Tibial nerve (tissue), 3 donors: ENCODE results near the gene IL1RAPL2.

Source experiments
- POLR2A ChIP-seq, 2 donors: fragments of 450-650 bp; IDR thresholded peaks; one replicate each; pipeline ENCODE4 v1.6.1; 2017; ENCODE audit warnings: antibody characterized with exemption in 2 of 2, mild to moderate bottlenecking in 2 of 2, moderate library complexity in 2 of 2
- TF ChIP-seq, protein P1 (sequence below), 5 experiments: fragments of 200-600 bp in 3 of 5; fragments of 450-650 bp in 2 of 5; sonication (generic) in 3 of 5; IDR thresholded peaks; one replicate each; pipeline ENCODE4 v1.5.1; 2016 to 2019; ENCODE audit warnings: antibody characterized with exemption in 5 of 5, mild to moderate bottlenecking in 3 of 5, moderate library complexity in 2 of 5

DNA sequence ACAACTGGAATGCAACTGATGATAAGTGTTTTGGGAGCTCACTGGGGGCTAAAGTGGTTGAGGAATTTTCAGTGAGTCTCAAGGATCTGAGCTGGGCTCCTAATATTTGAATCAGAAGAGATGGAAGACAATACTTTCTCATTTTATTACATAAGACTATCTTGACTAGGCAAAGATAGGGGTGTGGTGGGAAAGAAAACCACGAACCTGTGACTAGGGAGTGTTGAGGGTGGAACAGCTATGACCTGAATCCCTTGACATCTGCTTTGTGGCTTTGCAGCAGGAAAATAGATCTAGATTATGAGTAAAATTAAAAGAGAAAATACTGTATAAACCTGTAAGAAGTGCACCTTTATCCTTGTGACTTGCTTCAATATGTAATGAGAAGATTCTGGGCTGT, 949.6 kb downstream of the IL1RAPL2 start:
- TF ChIP-seq, protein P1, sequence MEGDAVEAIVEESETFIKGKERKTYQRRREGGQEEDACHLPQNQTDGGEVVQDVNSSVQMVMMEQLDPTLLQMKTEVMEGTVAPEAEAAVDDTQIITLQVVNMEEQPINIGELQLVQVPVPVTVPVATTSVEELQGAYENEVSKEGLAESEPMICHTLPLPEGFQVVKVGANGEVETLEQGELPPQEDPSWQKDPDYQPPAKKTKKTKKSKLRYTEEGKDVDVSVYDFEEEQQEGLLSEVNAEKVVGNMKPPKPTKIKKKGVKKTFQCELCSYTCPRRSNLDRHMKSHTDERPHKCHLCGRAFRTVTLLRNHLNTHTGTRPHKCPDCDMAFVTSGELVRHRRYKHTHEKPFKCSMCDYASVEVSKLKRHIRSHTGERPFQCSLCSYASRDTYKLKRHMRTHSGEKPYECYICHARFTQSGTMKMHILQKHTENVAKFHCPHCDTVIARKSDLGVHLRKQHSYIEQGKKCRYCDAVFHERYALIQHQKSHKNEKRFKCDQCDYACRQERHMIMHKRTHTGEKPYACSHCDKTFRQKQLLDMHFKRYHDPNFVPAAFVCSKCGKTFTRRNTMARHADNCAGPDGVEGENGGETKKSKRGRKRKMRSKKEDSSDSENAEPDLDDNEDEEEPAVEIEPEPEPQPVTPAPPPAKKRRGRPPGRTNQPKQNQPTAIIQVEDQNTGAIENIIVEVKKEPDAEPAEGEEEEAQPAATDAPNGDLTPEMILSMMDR (IDR thresholded peaks at IDR 0.05): no peak
- no peak for TF ChIP-seq POLR2A (IDR thresholded peaks at IDR 0.05)
